Suppressor macrophage (primary cell): Measurements from ENCODE around the gene CELF4.

Source experiments
- DNase-seq, 4 experiments: peaks; one replicate each; pipeline ENCODE4 v3.0.0-alpha.2; 2020 to 2022

The CELF4 gene

GRCh38 chr18:37309059-37309458 lies 256.5 kb downstream of the CELF4 start:
- DNase-seq = no peak

GRCh38 chr18:37307181-37307580 lies 258.4 kb downstream of the CELF4 start:
- DNase-seq = no peak

GRCh38 chr18:37306432-37306831 lies 259.2 kb downstream of the CELF4 start:
- no peak for DNase-seq

DNA sequence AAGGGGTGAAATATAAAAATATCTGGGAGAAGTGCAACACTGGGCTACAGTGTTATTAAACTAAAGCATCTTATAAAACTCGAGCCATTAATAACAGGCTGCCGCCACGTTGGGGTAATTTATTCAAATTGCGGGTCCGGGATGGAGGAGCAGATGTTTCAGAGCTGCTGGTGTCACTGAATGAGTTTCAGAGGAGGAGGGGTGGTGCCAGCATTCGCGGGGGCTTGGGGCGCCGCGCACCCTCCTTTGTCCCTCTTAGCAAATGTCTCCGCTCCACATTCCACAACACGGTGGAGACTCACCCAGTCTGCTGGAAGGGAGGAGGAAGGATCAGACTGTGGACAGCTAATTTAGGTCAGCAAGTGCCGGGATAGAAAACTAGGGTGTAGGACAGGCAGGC lies 260.5 kb downstream of the CELF4 start:
- DNase-seq = no peak

GRCh38 chr18:37304012-37304680 lies 261.5 kb downstream of the CELF4 start:
- no peak for DNase-seq

DNA sequence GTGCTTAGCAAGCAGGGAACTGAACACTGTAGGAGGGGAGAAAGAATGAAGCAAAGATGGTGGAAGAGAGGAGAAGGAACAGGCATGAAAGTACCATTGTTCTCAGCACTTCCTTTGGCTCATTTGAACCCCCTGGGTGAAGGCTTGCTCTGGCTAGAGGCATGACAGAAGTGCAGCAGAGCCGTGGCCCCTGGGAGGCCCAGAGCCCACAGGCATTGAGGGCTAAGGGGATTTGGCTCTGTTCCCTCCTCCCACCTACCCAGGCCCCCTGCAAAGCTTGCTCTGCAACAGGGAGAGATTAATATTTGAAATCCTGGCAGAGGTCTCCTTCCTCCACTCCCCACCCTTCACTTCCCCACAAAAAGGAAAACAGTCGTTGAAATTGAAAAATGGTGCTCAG lies 262.6 kb downstream of the CELF4 start:
- no peak for DNase-seq

GRCh38 chr18:37302519-37302918 lies 263.1 kb downstream of the CELF4 start:
- DNase-seq = no peak

GRCh38 chr18:37299471-37300304 lies 265.9 kb downstream of the CELF4 start:
- peak; percentile 48 to 70 (median 60) for DNase-seq

GRCh38 chr18:37298816-37299215 lies 266.8 kb downstream of the CELF4 start:
- DNase-seq = no peak

DNA sequence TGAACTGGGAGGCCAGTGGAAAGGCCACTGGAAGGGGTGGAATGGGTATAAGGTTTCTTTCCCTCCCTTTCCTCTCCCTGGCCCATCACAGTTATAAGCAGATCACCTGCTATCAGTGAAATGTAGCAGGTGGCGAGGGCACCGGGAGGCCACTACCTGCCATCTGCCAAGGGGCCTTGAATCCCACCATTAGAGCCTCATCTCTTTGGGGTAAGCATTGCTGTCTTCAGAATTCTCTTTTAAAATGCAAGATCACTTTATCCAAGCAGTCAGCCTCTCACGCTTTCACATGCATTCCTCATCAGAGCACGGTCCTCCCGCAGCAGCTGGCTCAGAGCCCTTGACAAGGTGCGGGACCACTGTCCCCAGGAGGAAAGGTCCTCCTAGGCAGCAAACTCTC lies 268.5 kb downstream of the CELF4 start:
- no peak for DNase-seq

- DNase-seq = peak in 1 of 4 experiments; percentile 2
These were observed 270.6 kb downstream of the CELF4 start for GRCh38 chr18:37294951-37295350.

GRCh38 chr18:37293359-37293758 lies 272.2 kb downstream of the CELF4 start:
- no peak for DNase-seq

DNA sequence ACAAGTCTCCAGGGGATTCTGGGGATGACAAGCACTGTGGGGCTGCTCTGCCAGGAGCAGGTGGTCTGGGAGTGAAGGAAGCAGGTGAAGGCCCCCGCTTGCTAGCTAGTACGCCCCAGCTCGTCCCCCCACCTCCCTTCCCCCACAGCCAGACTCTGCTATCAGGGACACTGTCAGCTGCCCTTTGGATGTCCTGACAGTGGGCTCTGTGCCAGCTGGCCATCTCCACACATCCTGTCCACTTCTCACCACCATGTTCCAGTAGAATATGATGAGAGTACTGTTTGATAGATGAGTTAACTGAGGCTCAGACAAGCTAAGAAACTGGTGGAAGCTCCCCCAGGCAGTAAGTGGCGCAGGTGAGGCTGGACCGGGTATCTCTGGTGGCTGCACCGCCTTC lies 276.2 kb downstream of the CELF4 start:
- DNase-seq = no peak

- DNase-seq = no peak
These were observed 278.0 kb downstream of the CELF4 start for GRCh38 chr18:37287601-37288000.

DNA sequence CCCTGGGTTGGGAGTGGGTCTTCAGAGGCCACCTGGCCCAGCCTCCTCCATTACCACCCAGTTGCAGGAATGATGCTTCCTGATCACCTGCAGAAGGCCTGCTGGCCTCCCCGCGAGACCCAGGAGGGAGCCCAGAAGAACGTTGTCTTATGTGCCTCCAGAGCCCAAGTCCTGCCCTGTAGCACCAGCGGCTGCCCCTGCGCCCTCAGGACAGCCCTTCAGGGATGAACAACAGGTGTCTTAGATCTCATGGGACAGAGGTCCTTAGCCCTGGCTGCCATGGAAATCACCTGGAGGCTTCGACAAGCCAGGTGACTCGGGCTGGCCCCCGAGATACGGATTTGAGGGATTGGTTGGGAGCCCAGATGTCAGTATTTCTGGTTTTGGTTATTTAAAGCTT lies 278.8 kb downstream of the CELF4 start:
- no peak for DNase-seq

DNA sequence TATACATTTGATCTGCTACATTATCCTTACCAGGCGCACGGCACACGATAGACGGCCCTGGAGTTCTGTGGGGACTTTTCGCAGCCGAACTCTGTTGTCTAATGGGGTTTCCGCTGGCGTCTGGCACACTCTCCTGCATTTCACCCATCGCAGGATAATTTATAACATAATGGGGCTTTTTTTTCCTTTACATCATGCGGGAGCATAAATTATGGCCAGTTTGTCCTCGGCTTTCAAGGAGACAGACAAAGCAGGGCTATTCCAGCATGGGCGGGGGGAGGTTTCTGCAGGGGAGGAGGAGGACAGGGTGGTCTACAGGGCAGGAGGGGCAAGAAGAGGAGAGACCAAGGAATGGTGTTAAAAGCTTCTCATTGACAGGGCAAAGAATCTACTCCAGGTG lies 279.8 kb downstream of the CELF4 start:
- DNase-seq = no peak

DNA sequence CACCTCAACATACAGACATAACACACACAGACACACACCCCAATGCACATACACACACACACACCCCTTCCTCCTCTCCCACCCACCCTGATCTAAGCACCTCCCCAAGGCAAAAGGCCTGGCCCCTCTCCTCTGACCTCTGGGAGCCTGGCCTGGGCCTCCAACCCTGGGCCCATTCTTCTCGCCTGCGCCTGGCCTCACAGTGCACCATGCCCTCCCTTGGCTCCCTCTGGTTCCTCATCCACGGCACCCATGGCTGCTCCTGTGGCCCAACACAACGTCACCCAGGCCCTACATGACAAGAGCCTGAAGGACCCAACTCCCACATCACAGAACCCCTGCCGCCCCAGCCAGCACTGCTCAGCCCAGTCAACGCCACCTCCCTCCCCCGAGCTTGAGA lies 281.3 kb downstream of the CELF4 start:
- no peak for DNase-seq

- no peak for DNase-seq
These were observed 283.1 kb downstream of the CELF4 start for GRCh38 chr18:37282386-37283037.

- DNase-seq = no peak
These were observed 284.8 kb downstream of the CELF4 start for GRCh38 chr18:37280701-37281393.

DNA sequence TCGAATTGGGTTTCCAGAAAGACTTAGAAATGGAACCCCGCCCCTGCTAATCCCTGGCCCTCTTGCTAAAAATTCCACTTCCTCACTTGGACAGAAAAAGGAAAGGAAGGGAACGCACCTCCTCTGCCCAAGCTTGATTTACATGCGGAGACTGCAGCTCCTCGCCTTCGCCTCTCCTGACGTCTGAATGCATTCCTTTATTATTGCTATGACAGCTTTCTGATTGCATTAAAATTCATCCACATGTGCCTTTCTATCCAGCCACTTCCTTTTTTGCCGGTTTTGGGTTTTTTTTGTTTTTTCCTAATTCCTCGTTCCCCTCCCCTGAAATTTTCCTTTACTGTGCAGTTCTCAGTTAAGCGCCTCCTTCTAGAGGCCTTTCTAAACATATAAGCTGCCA lies 287.8 kb downstream of the CELF4 start:
- DNase-seq = no peak

GRCh38 chr18:37276111-37276890 lies 289.3 kb downstream of the CELF4 start:
- no peak for DNase-seq

- no peak for DNase-seq
These were observed 290.3 kb downstream of the CELF4 start for GRCh38 chr18:37275237-37275741.
